OCI-LY1 (cell line): Measurements from ENCODE around the gene MCAT.
A peak's percentile ranks its signal among the peaks of the same experiment; 100 is the strongest.

Source experiments
- H2AFZ ChIP-seq: fragments of 200-600 bp; sonication (generic), shearing (Covaris generic); 2 replicates; pipeline ENCODE4 v1.6.0; 2014; ENCODE audit warnings: antibody characterized with exemption, mild to moderate bottlenecking, low read length
- H3F3A ChIP-seq: fragments of 200-600 bp; sonication (generic), shearing (Covaris generic); 2 replicates; pipeline ENCODE4 v1.6.0; 2014; ENCODE audit warnings: mild to moderate bottlenecking, antibody characterized with exemption, low read length, moderate library complexity; ENCODE audit not compliant: insufficient read depth
- H3K27ac ChIP-seq: fragments of 200-600 bp; sonication (generic); 2 replicates; pipeline ENCODE4 v1.5.1; 2014; ENCODE audit warnings: low read length, mixed run types, mild to moderate bottlenecking, low read depth; ENCODE audit not compliant: poor library complexity, severe bottlenecking
- H3K27me3 ChIP-seq: fragments of 200-600 bp; sonication (generic); 2 replicates; pipeline ENCODE4 v1.6.0; 2014; ENCODE audit warnings: antibody characterized with exemption, mild to moderate bottlenecking, low read length, moderate library complexity; ENCODE audit not compliant: insufficient read depth
- H3K36me3 ChIP-seq: fragments of 200-600 bp; sonication (generic); 2 replicates; pipeline ENCODE4 v1.6.1; 2014; ENCODE audit warnings: mild to moderate bottlenecking, antibody characterized with exemption, low read length, moderate library complexity, mixed read lengths; ENCODE audit not compliant: insufficient read depth
- H3K4me1 ChIP-seq: fragments of 200-600 bp; sonication (generic); 2 replicates; pipeline ENCODE4 v1.5.1; 2014; ENCODE audit warnings: mild to moderate bottlenecking, low read length, moderate library complexity; ENCODE audit not compliant: insufficient read depth, severe bottlenecking
- H3K4me2 ChIP-seq: fragments of 200-600 bp; sonication (generic), shearing (Covaris generic); 2 replicates; pipeline ENCODE4 v1.6.1; 2014; ENCODE audit warnings: low read length
- H3K4me3 ChIP-seq: fragments of 200-600 bp; sonication (generic); 2 replicates; pipeline ENCODE4 v1.5.1; 2014; ENCODE audit warnings: low read length, low read depth, mild to moderate bottlenecking, mixed read lengths; ENCODE audit not compliant: poor library complexity, severe bottlenecking
- H3K79me2 ChIP-seq: fragments of 200-600 bp; shearing (Covaris generic); 2 replicates; pipeline ENCODE4 v1.6.1; 2016; ENCODE audit warnings: mixed run types, low read length, mixed read lengths; ENCODE audit not compliant: insufficient read depth
- H3K9ac ChIP-seq: fragments of 200-600 bp; sonication (generic), shearing (Covaris generic); 2 replicates; pipeline ENCODE4 v1.6.1; 2014; ENCODE audit warnings: mild to moderate bottlenecking, low read length, mixed read lengths
- H3K9me2 ChIP-seq: fragments of 200-600 bp; sonication (generic), shearing (Covaris generic); 2 replicates; pipeline ENCODE4 v1.6.1; 2014; ENCODE audit warnings: low read depth, mild to moderate bottlenecking, low read length, mixed read lengths
- H3K9me3 ChIP-seq: fragments of 200-600 bp; shearing (Covaris generic); 2 replicates; pipeline ENCODE4 v1.6.1; 2014; ENCODE audit warnings: low read length, mixed read lengths
- H4K20me1 ChIP-seq: fragments of 200-600 bp; sonication (generic), shearing (Covaris generic); 2 replicates; pipeline ENCODE4 v1.6.0; 2016; ENCODE audit warnings: mild to moderate bottlenecking, low read length; ENCODE audit not compliant: insufficient read depth
- CTCF ChIP-seq: fragments of 200-600 bp; sonication (generic), shearing (Covaris generic); IDR thresholded peaks from 2 replicates; pipeline ENCODE4 v1.5.1; 2017; ENCODE audit warnings: mild to moderate bottlenecking, antibody characterized with exemption, low read length, moderate library complexity, mixed read lengths
- EZH2 ChIP-seq: fragments of 200-600 bp; sonication (generic), shearing (Covaris generic); IDR thresholded peaks from 2 replicates; pipeline ENCODE4 v1.8.0; 2017; ENCODE audit warnings: borderline replicate concordance, mixed run types, mild to moderate bottlenecking, antibody characterized with exemption, low read length, moderate library complexity, mixed read lengths

The MCAT gene

GRCh38 chr22:43142880-43143562, at the start of gene MCAT:
Gene MCAT, minus strand, starts transcription at chr22:43143398. Its CDS starts 50 bp downstream, at chr22:43143348.
- H3K27ac ChIP-seq = peak within 1 kb of the TSS; percentile 48
- peak within 1 kb of the TSS; percentile 95 for H3K4me3 ChIP-seq

GRCh38 chr22:43191831-43192230, 48.6 kb upstream of the MCAT start:
- Histone ChIP-seq H4K20me1 (no peaks in the 10 kb centered on the region), H3F3A (no peaks in the 10 kb centered on the region), H3K4me1 (peaks cover 5% of the 10 kb centered on the region), H3K9me2 (no peaks in the 10 kb centered on the region), H3K4me3 (no peak overlapping the region), H3K9ac (no peak overlapping the region), H3K27ac (no peak overlapping the region), H3K4me2 (no peak overlapping the region), H3K36me3 (no peaks in the 10 kb centered on the region; the same call in 1 of the 2 replicates), H3K9me3 (peaks cover 5% of the 10 kb centered on the region), H2AFZ (no peak overlapping the region), H3K79me2 (no peaks in the 10 kb centered on the region), H3K27me3 (peaks cover 12% of the 10 kb centered on the region; the same call in 1 of the 2 replicates)
- TF ChIP-seq EZH2 = no peak

More at GRCh38 chr22:43142880-43143562, at the start of gene MCAT:
- Histone ChIP-seq H3K9ac (peak within 1 kb of the TSS; percentile 81), H3K79me2 (peaks cover 3% of the 10 kb centered on the region; the same call in 1 of the 2 replicates), H3K9me3 (no peaks in the 10 kb centered on the region), H3K27me3 (no peaks in the 10 kb centered on the region), H2AFZ (no peak within 1 kb of the TSS), H3K36me3 (peaks cover 34% of the 10 kb centered on the region), H4K20me1 (no peaks in the 10 kb centered on the region), H3F3A (no peaks in the 10 kb centered on the region), H3K4me2 (peak within 1 kb of the TSS; percentile 77), H3K9me2 (no peaks in the 10 kb centered on the region), H3K4me1 (peaks cover 27% of the 10 kb centered on the region)
- TF ChIP-seq EZH2 = no peak
- no peak for TF ChIP-seq CTCF

GRCh38 chr22:43188829-43189545, 45.8 kb upstream of the MCAT start:
- no peak overlapping the region for H2AFZ ChIP-seq
- peaks cover 12% of the 10 kb centered on the region; the same call in 1 of the 2 replicates for H3K27me3 ChIP-seq
- no peaks in the 10 kb centered on the region for H3K9me2 ChIP-seq
- H3K27ac ChIP-seq = no peak overlapping the region
- TF ChIP-seq CTCF (no peak), EZH2 (no peak)
- peaks cover 14% of the 10 kb centered on the region for H3K4me1 ChIP-seq
- H3K9me3 ChIP-seq = peaks cover 5% of the 10 kb centered on the region
- peaks cover 8% of the 10 kb centered on the region for H3K36me3 ChIP-seq
- no peaks in the 10 kb centered on the region for H4K20me1 ChIP-seq
- no peaks in the 10 kb centered on the region for H3F3A ChIP-seq
- no peak overlapping the region for H3K4me3 ChIP-seq
- H3K9ac ChIP-seq = no peak overlapping the region
- peaks cover 10% of the 10 kb centered on the region for H3K79me2 ChIP-seq
- no peak overlapping the region for H3K4me2 ChIP-seq
